Measurements from ENCODE around the gene TSR1. TPM values are rescaled to one million over a fixed set of nuclear protein-coding genes. Genes with fewer than 3 reads are reported as not detected.

TSR1 gene
- total RNA-seq, 2 experiments from 2014 or later: 33.2 to 45.7 TPM

DNA sequence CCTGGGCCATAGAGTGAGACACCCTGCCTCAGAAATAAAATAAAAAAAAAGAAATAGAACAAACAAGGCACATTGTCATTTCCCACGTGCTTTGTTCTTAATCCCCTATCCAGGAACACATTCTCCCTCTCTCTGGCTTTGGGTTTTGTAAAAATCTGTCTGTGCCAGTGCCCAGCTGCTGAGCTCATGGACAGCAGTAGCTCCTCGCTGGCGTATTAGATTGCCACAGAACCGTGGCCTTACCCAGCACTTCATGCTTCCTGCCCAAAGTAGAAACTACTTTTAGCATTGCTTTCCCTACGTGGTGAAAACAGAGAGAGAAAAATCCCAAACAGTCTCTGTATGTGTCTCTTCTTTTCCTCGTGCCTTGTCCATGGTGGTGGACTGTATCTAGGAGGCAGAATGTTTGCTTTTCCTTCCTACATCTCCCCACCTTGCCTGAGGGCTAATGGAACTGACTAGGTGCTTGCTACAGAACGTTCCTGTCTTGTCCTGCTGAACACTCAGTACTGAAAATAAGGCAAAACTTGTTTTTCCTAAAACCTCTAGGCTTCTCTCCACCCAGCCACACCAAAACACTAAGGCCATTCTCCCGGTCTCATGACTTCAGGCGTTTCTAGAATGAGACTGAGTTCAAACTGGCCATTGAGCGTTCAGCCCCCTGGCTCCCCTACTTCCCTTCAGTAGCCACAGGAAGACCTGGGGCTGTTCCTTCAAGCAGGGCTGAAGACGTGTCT is 38.5 kb upstream of the TSR1 start:
- ATAC-seq: no peak
- no peak overlapping the region for H3K4me3 Mint-ChIP-seq
- no peaks in the 10 kb centered on the region for H3K36me3 Mint-ChIP-seq
- CTCF ChIA-PET: interaction anchor here (1.3 to 2.1 kb wide), 2 partner anchors 8 to 42 kb away, joined by 3 to 6 read pairs; no protein-coding TSS in a partner anchor
- no peaks in the 10 kb centered on the region for H3K27me3 Mint-ChIP-seq
- no peak for DNase-seq
- H3K9me3 Mint-ChIP-seq (ENCODE audit: low read depth): no peaks in the 10 kb centered on the region
- H3K4me1 Mint-ChIP-seq: no peaks in the 10 kb centered on the region
- no peak overlapping the region for H3K27ac Mint-ChIP-seq

DNA sequence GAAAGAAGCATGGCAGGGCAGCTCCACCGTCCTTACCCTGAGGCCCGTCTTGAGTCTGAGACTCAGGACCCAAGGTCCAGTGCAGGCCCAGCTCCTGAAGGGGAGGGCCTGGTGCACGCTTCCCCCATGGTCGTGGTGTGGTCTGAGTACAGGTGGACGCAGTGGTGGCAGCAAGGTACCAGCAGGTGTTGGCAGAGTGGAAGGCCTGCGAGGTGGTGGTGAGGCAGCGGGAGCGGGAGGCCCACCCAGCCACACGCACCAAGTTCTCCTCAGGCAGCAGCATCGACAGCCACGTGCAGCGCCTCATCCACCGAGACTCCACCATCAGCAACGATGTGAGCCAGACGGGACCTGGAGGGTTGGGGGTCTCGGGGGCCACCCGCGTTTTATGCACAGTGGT is 36.9 kb upstream of the TSR1 start:
- DNase-seq: no peak
- Mint-ChIP-seq H3K4me1 (no peaks in the 10 kb centered on the region), H3K36me3 (no peaks in the 10 kb centered on the region), H3K27ac (no peak overlapping the region), H3K27me3 (no peaks in the 10 kb centered on the region), H3K4me3 (no peak overlapping the region), H3K9me3 (ENCODE audit: low read depth) (no peaks in the 10 kb centered on the region)
- no peak for ATAC-seq
- CTCF ChIA-PET: interaction anchor here (1.0 to 2.1 kb wide), 2 partner anchors 9 to 43 kb away, joined by 4 to 6 read pairs; no protein-coding TSS in a partner anchor

DNA sequence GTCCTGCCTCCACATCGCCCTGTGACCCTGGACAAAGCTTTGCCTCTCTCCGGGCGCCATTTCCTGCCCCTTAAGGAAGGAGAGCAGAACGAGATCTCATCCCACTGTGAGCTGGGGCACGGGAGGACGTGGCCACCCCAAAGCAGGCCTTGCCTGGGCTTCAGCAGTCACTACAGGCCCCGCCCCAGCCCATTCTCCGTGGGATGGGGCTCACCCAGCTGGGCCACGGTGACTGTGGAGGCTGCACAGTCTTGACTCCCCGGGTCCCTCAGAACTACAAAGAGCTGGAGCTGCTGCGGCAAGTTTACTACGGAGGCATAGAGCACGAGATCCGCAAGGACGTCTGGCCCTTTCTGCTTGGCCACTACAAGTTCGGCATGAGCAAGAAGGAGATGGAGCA is 36.4 kb upstream of the TSR1 start:
- no peak for DNase-seq
- ATAC-seq: no peak
- Mint-ChIP-seq H3K27me3 (no peaks in the 10 kb centered on the region), H3K9me3 (ENCODE audit: low read depth) (no peaks in the 10 kb centered on the region), H3K4me3 (no peak overlapping the region), H3K36me3 (no peaks in the 10 kb centered on the region), H3K4me1 (no peaks in the 10 kb centered on the region), H3K27ac (no peak overlapping the region)
- CTCF ChIA-PET: interaction anchor here (1.0 to 2.1 kb wide), 2 partner anchors 10 to 43 kb away, joined by 4 to 6 read pairs; no protein-coding TSS in a partner anchor

DNA sequence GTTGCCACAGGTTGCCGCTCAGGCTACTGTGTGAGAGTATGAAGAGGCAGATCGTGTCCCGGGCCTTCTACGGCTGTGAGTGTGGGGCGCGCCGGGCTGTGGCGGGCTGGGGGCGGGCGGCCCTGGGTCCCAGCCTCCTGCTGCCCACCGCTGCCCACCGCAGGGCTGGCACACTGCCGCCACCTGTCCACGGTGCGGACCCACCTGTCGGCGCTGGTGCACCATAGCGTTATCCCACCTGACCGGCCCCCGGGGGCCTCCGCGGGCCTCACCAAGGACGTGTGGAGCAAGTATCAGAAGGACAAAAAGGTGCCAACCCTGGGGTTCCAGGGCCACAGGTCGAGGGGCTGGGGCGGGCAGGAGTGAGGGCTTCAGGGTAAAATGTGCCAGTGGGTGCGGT is 35.9 kb upstream of the TSR1 start:
- Mint-ChIP-seq H3K36me3 (no peaks in the 10 kb centered on the region), H3K9me3 (ENCODE audit: low read depth) (no peaks in the 10 kb centered on the region), H3K27me3 (no peaks in the 10 kb centered on the region), H3K27ac (no peak overlapping the region), H3K4me1 (no peaks in the 10 kb centered on the region), H3K4me3 (no peak overlapping the region)
- ATAC-seq (no peak), DNase-seq (no peak)
- CTCF ChIA-PET: no interaction called here

DNA sequence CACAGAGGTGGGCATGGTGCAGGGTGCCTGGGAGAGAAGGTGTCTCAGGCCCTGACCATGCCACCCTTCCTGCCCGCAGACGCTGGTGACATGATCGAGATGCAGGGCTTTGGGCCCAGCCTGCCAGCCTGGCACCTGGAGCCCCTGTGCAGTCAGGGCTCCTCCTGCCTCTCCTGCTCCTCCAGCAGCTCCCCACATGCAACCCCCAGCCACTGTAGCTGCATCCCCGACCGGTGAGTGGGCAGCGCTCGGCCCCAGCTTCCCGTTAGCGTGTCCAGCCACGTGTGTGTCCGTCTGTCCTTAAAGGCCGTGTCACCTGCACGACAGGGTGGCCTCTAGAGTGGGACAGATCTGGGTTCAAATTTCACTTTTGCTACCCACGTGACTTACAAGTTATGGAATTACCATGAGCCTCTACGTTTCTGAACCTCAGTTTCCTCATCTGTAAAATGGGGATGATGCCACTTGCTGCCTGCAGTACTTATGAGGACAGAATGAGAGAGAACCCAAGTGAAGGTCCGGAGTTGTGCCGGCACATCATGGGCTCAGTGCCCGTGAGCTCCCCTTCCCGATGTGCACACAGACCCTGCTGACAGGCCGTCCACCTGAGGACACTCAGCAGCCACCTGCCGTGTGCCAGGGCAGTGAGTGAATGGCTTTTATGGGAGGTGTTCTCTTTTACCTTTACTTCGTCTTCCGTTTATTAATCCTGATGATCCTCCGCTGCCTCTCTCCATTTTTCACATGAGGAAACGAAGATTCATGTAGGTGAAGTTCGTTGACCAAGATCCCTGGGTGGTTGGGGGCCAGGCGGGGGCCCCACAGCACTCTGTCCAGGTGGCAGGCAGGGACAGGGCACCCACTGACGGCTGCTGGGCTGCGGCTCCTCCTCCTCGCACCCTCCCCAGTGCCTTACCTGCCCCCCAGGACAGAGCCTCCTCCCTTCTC is 35.2 kb upstream of the TSR1 start:
- ATAC-seq: no peak
- Mint-ChIP-seq H3K4me3 (no peak overlapping the region), H3K27ac (no peak overlapping the region), H3K9me3 (ENCODE audit: low read depth) (no peaks in the 10 kb centered on the region), H3K27me3 (no peaks in the 10 kb centered on the region), H3K36me3 (no peaks in the 10 kb centered on the region), H3K4me1 (no peaks in the 10 kb centered on the region)
- CTCF ChIA-PET: interaction anchor here (0.6 to 2.9 kb wide), 4 partner anchors 11 to 641 kb away, joined by 3 to 15 read pairs (median 4); no protein-coding TSS in a partner anchor
- no peak for DNase-seq

DNA sequence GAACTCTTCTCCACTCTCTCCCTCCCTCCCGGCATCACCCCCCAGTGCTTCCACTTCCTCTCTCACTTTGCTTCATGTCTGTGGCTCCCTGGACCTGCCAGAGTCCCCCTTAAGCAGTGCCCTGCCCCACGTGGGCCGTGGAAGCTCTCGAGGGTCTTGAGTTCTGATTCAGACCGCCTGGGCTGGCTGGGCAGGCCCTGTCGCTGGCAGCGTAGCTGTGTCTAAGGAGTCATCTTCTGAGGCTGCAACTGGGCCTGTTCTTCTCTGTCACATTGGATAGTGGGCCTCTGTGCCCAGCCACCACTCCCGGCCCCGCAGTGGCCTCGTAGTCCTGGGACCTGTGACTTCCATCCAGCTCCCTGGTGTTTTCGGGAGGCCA is 33.9 kb upstream of the TSR1 start:
- Mint-ChIP-seq H3K36me3 (no peaks in the 10 kb centered on the region), H3K4me1 (no peaks in the 10 kb centered on the region), H3K27ac (no peak overlapping the region), H3K4me3 (no peak overlapping the region), H3K9me3 (ENCODE audit: low read depth) (no peaks in the 10 kb centered on the region), H3K27me3 (no peaks in the 10 kb centered on the region)
- CTCF ChIA-PET: interaction anchor here (1.1 to 2.9 kb wide), 3 partner anchors 13 to 46 kb away, joined by 5 to 15 read pairs (median 7); no protein-coding TSS in a partner anchor
- no peak for DNase-seq
- ATAC-seq: no peak

DNA sequence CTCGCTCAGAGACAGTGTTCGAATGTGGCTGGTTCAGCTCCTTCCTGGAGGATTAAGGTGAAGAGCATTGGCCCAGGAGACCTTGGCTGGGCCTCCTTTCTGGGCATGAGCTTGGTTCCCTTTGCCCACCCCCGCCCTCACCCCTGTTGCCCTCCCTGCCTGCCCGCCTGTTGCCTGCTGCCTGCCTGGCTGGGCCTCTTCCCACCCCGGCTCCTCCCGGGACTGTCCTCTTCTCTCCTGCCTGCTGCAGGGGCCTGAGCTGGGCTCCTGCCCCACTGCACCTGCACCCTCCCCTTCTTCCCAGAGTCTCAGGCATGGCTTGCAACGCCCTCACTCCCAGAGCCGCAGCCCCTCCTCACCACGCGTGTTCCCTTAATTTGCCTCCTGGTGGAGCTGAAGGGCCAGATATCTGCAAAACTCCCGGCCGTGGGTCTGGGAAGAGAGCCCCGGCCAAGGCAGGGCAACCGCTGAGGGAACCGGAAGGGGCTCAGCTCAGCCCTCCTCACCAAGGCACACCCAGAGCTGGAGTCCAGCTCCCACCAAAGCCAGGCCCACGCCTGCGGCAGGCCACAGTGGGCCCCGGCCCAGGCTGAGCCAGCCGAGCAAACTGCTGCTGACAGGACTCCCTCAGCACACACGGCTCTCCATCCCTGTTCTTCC is 33.4 kb upstream of the TSR1 start:
- H3K36me3 Mint-ChIP-seq: no peaks in the 10 kb centered on the region
- DNase-seq: no peak

DNA sequence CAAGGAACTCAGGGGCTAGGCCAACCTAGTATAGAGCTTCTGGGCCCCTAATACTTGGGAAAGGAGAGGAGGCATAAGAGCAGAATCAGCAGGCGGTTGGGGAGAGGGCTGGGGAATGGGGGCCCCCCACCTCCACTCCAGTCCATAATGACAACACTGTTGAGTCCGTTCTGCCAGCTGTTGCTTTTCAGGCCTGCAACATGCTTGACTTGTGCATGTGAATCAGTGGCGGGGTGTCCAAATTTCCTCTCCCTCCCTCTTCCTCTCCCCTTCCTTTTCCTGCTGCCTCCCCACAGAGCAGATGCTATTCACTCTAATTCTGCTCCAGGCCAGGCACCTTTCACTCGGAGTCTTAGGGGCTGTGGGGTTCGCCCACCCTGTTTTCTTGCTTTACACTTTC is 32.8 kb upstream of the TSR1 start:
- CTCF ChIA-PET: interaction anchor here (1.6 to 2.9 kb wide), 2 partner anchors 14 to 47 kb away, joined by 7 to 15 read pairs; no protein-coding TSS in a partner anchor
- no peak for ATAC-seq

More for the DNA sequence above, 33.4 kb upstream of the TSR1 start:
- H3K9me3 Mint-ChIP-seq (ENCODE audit: low read depth): no peaks in the 10 kb centered on the region
- ATAC-seq: no peak
- CTCF ChIA-PET: interaction anchor here (1.6 to 2.9 kb wide), 2 partner anchors 13 to 47 kb away, joined by 7 to 15 read pairs; no protein-coding TSS in a partner anchor
- no peaks in the 10 kb centered on the region for H3K27me3 Mint-ChIP-seq
- no peak overlapping the region for H3K4me3 Mint-ChIP-seq
- H3K4me1 Mint-ChIP-seq: no peaks in the 10 kb centered on the region
- no peak overlapping the region for H3K27ac Mint-ChIP-seq

DNA sequence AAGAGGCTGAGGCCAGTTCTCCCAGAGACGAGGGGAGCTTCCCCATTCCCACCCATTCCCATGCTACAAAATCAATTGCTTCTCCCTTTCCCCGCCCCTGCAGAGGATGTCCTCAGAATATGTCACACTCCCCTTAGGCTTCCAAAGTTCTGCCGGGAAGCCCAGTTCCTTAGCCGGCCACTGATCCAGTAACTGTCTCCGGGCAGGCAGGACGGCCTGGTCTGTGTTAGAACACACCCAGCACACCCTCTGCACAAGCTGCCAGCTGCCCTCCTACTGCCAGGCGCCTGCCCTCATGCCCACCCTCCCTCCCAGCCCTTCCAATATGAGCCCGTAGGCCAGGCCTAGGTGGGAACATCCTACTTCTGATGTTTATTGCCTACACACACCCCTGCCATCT is 32.1 kb upstream of the TSR1 start:
- ATAC-seq: no peak
- no peak overlapping the region for H3K27ac Mint-ChIP-seq
- H3K4me3 Mint-ChIP-seq: no peak overlapping the region
- no peaks in the 10 kb centered on the region for H3K4me1 Mint-ChIP-seq
- CTCF ChIA-PET: interaction anchor here (1.6 to 2.9 kb wide), 2 partner anchors 14 to 48 kb away, joined by 7 to 15 read pairs; no protein-coding TSS in a partner anchor
- no peaks in the 10 kb centered on the region for H3K27me3 Mint-ChIP-seq
- no peaks in the 10 kb centered on the region for H3K36me3 Mint-ChIP-seq
- no peak for DNase-seq
- H3K9me3 Mint-ChIP-seq (ENCODE audit: low read depth): no peaks in the 10 kb centered on the region

More for the DNA sequence above, 32.8 kb upstream of the TSR1 start:
- H3K36me3 Mint-ChIP-seq: no peaks in the 10 kb centered on the region
- DNase-seq: no peak
- no peaks in the 10 kb centered on the region for H3K9me3 Mint-ChIP-seq (ENCODE audit: low read depth)
- no peaks in the 10 kb centered on the region for H3K4me1 Mint-ChIP-seq
- H3K4me3 Mint-ChIP-seq: no peak overlapping the region
- no peak overlapping the region for H3K27ac Mint-ChIP-seq
- H3K27me3 Mint-ChIP-seq: no peaks in the 10 kb centered on the region

DNA sequence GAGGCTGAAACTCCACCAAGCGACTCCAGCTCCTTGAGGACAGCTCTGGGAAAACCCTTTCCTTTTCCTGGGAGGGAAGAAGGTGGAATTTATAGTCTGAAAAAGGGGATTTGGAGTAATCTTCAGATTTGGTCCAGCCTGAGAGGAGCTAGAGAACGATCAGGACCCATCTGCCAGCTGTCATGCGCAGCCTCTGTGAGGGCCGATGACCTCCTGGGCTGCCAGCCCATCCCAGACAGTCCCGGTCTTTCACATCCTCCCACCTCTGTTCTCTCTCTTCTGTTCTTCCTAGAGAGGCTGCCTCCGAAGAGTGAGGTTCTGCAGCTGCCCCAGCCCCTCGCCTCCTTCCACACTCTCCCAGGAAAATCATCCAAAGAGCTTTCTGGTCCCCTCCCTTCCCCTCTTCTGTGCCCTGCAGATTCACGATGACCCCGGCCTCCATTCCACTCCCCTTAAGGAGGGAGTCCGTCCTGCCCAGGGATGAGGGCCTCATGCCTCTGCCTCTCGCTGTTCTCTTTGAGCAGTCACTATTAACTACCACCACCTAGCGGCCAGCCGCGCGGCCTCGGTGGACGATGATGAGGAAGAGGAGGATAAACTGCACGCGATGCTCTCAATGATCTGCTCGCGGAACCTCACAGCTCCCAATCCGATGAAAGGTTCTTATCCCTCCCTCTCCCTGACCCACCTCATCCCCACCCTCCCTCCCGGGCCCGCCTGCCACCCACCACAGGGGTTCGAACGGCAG is 30.7 kb upstream of the TSR1 start:
- Mint-ChIP-seq H3K27me3 (no peaks in the 10 kb centered on the region), H3K27ac (no peak overlapping the region), H3K4me1 (no peaks in the 10 kb centered on the region), H3K36me3 (peaks cover 2% of the 10 kb centered on the region), H3K9me3 (ENCODE audit: low read depth) (no peaks in the 10 kb centered on the region), H3K4me3 (no peak overlapping the region)
- ATAC-seq (no peak), DNase-seq (no peak)
- CTCF ChIA-PET: interaction anchor here (1.0 to 1.2 kb wide), 2 partner anchors 14 to 49 kb away, joined by 3 to 4 read pairs; no protein-coding TSS in a partner anchor

DNA sequence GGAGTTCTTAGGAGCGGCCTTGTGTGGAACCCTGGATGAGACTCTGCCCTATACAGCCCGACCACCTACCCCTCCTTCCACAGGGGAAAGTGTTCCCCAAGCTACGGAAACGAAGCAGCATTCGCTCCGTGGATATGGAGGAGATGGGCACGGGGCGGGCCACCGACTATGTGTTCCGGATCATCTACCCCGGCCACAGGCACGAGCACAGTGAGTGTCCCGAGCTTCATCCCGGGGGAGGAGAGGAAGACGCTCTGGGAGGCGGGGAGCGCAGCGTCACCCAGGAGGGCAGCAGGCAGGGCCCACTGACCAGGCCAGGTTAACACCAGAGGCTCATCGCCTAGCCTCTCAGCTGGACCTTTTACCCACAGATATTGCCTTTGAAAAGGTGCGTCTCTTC is 28.9 kb upstream of the TSR1 start:
- Mint-ChIP-seq H3K4me3 (no peak overlapping the region), H3K36me3 (peaks cover 2% of the 10 kb centered on the region), H3K4me1 (no peaks in the 10 kb centered on the region), H3K27me3 (no peaks in the 10 kb centered on the region), H3K9me3 (ENCODE audit: low read depth) (no peaks in the 10 kb centered on the region), H3K27ac (no peak overlapping the region)
- ATAC-seq: no peak
- CTCF ChIA-PET: interaction anchor here (2.9 kb wide), 1 partner anchor 17 kb away, joined by 11 read pairs; no protein-coding TSS in a partner anchor
- no peak for DNase-seq

DNA sequence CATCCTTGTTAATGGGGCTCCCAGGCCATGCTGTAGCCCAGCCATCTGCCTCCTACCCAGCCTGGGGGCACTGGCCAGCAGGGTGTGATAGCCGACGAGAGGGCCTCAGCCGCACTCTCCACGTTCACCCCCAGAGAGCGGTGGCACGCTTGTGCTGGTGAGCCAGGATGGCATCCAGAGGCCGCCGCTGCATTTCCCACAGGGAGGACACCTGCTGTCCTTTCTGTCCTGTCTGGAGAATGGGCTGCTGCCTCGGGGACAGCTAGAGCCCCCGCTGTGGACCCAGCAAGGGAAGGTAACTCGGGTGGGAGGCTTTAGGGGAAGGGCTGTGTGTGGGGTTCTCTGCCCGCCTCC is 28.5 kb upstream of the TSR1 start:
- Mint-ChIP-seq H3K27me3 (no peaks in the 10 kb centered on the region), H3K4me1 (no peaks in the 10 kb centered on the region), H3K36me3 (peaks cover 2% of the 10 kb centered on the region), H3K4me3 (no peak overlapping the region), H3K9me3 (ENCODE audit: low read depth) (no peaks in the 10 kb centered on the region), H3K27ac (no peak overlapping the region)
- DNase-seq (no peak), ATAC-seq (no peak)
- CTCF ChIA-PET: interaction anchor here (2.9 kb wide), 1 partner anchor 18 kb away, joined by 11 read pairs; no protein-coding TSS in a partner anchor
